Suppressor macrophage (primary cell): ENCODE results near the gene ITGA8.
"Not testable (repeated sequence)": the region's sequence is repeated elsewhere in the genome, so short reads cannot be mapped to it uniquely, and the experiment has no call there.

Source experiments
- DNase-seq, 4 experiments: peaks; one replicate each; pipeline ENCODE4 v3.0.0-alpha.2; 2020 to 2022

ITGA8 gene

DNA sequence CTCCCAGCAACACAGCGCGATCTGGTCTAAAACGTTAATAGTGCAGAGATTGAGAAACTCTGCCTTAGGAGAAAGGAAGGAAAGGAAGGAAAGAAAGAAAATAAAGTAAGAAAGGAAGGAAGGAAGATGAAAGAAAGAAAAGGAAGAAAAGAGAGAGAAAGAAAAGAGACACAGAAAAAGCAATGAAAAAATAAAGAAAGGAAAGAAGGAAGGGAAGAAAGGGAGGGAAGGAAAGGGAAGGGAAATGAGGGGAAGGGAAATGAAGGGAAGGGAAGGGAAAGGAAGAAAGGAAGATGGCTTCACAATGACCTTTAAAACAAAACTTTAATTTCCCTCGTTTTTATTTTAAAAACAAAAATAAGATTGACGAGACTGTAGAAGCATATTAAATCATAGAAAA, 173.1 kb downstream of the ITGA8 start:
- no peak for DNase-seq

DNA sequence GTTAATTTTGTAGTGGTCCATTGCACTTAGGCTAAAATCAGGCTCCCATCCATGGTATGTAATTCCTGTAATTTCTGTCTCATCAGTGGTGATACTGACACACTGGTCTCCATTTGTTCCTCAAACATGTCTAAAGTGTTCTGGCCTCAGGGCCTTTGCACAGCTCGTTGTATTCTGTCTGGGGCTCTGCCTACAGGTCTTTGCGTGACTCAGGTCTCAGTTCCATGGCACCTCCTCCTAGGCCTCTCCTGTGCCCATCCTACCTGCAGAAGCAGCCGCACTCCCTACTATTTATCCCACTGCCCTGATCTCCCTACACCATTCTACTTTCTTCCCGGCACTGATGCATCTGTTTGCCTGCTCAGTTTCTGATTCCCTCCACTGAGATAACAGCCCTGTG, 173.8 kb downstream of the ITGA8 start:
- DNase-seq: no peak

- no peak for DNase-seq
Observed at GRCh38 chr10:15545266-15545665, 174.5 kb downstream of the ITGA8 start.

- DNase-seq: no peak
Observed at GRCh38 chr10:15543994-15544393, 175.7 kb downstream of the ITGA8 start.

DNA sequence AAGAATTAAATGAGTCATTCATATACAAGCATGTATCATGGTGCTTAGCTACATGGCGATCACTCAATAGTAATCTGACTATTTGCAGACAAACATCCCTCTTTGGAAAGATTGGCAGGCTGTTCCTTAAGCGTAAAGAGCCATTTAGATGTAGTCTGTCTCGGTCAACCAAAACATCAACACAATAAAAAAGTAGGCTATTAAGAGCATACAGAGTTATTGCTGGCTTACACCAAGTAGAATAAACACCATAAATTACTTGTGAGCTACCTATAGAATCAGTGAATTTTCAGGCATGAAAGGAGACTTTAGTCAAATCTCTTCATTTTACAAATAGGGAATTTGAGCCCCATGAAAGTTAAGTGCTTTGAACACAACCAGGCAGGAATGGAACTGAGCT, 176.9 kb downstream of the ITGA8 start:
- DNase-seq: no peak

GRCh38 chr10:15541376-15541775, 178.3 kb downstream of the ITGA8 start:
- no peak for DNase-seq

- DNase-seq: no peak
Observed at GRCh38 chr10:15540727-15541126, 179.0 kb downstream of the ITGA8 start.

GRCh38 chr10:15539262-15539661, 180.5 kb downstream of the ITGA8 start:
- DNase-seq: no peak

DNA sequence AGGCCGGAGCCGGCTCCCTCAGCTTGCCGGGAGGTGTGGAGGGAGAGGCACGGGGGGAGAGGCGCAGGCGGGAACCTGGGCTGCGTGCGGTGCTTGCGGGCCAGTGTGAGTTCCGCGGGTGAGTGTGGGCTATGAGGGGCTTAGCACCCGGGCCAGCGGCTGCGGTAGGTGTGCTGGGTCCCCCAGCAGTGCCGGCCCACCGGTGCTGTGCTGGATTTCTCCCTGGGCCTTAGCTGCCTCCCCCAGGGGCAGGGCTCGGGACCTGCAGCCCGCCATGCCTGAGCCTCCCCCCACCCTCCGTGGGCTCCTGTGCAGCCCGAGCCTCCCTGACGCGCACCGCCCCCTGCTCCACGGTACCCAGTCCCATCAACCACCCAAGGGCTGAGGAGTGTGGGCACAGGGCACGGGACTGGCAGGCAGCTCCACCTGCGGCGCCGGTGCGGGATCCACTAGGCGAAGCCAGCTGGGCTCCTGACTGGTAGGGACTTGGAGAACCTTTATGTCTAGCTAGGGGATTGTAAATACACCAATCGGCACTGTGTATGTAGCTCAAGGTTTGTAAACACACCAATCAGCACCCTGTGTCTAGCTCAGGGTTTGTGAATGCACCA, 184.7 kb downstream of the ITGA8 start:
- not testable (repeated sequence) for DNase-seq

DNA sequence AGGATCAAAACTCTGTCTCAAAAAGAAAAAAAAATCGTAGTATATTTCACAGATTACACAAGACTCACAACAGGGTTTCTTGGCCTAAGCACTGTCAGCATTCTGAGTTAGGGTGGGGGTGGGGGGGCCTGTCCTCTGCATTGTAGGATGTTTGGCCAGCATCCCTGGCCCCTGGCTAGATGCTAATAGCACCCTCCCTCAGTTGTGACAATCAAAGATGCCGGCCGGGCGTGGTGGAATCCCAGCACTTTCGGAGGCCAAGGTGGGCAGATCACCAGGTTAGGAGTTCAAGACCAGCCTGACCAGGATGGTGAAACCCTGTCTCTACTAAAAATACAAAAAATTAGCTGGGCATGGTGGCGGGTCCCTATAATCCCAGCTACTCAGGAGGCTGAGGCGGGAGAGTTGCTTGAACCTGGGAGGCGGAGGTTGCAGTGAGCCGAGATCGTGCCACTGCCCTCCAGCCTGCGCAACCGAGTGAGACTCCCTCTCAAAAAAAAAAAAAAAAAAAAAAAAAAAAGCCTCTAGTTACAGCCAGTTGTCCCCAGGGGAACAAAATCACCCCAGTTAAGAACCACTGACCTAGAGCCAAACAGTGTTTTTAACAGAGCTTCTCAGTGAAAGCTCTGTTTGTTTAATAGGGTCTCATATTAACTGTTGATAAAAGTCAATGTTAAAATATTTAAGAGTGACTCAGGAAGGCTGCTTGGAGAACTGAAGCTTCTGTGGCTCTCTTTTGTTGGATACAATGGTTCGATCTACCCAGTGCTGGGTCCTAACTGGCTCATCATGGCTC, 187.6 kb downstream of the ITGA8 start:
- DNase-seq: no peak

DNA sequence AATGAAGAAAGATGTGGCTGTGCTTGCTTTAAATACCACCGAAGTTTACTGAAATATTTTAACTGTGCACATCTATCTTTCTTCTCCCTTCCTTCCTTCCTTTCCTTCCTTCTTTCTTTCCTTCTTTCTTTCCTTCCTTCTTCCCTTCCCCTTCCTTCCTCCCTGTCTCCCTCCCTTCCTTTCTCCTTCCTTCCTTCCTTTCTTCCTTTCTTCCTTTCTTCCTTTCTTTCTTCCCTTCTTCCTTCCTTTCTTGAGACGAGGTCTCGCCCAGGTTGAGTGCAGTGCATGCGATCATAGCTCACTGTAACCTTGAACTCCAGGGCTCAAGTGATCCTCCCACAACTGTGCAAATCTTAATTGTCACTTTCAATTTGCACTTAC, 190.9 kb downstream of the ITGA8 start:
- DNase-seq: no peak

DNA sequence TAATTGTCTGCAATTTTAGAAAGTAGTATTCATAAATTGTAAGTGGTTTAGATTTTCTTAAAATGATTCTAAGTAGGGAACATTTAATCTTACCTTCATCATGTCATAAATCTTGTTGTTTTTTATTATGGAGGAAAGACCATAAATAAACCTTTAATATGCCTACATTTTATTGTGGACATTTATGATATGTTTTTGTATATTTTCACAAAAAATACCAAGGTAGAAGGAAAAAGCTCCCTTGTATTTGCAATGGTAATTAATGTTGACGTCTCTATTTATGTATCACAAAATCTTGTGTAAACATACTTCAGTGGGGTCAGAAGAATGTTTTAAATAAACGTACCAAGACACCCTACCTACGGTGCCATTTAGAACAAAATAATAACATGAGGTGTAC, 193.0 kb downstream of the ITGA8 start:
- no peak for DNase-seq

GRCh38 chr10:15521328-15521903, 198.3 kb downstream of the ITGA8 start:
- no peak for DNase-seq

DNA sequence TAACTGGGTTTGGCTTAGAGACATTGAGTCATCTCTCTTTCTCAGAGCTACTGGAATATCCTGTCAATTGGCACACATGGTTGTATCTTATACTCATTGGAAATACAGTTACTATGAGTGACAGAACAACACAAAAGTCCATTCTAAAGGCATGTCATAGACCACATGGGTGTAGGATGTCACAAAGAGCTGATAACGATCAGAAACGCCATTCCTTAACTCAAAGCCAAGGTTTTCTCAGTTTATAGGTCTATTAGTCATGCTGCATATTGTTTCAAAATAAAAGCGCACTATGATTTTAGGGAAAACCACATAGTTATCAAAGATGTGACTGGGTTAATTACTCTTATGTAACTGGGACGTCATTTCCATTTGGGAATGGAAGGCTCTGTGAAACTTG, 201.5 kb downstream of the ITGA8 start:
- no peak for DNase-seq

DNA sequence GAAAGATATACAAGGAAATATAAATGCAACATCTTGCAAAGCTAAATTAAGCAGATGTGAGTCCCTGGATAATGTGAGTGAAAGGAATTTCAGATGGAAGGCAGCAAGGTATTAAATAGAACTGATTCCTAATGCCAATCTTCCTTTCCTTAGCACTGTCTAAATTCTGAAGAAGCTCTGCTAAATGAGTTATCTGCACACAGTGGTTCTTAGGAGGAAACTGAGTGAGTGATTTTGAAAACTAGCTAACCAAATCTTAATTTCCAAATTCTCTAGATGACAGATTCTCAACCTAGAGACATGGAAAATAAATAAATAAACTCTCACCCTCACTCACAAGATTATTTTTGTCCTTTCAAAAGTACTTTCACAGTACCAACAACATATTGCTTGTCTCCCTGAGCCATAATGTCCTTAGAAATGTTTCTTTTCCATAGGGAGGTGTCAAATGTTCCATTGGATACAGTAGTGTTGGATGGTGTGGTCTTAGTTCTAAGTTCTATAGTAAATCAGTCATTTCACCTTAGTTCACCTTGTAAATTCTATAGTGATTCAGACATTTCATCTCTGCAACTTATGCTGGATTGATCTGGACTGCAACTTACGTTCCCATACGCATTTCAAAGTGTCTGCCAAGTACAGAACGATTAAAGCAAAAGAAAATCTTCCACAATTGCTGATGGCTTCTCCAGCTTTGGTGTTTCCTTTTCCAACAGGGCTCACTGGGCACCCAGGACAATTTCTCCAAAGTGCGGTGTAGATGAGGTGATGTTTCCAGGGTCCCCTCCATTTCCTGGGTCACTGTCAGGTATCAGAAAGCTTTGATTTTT, 203.3 kb downstream of the ITGA8 start:
- no peak for DNase-seq

DNA sequence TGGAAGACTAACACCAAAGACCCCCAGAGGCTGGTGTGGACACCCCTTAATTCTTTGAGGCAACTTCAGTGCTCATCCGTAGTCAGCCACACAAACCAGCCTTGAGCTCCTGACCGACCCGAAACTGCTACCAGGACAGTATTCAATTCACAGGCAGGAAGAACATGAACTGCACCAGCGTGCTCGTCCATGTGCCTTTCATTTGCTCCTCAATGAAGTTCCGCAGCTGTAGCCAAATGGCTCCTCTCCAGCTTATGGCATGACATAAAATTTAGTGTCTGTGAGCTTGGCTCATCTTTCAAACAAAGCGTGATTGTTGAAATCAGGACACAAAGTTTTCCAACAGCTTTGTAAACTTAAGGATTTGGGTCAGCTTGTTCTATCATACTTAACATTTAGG, 204.5 kb downstream of the ITGA8 start:
- DNase-seq: no peak

GRCh38 chr10:15510963-15511362, 208.8 kb downstream of the ITGA8 start:
- no peak for DNase-seq

DNA sequence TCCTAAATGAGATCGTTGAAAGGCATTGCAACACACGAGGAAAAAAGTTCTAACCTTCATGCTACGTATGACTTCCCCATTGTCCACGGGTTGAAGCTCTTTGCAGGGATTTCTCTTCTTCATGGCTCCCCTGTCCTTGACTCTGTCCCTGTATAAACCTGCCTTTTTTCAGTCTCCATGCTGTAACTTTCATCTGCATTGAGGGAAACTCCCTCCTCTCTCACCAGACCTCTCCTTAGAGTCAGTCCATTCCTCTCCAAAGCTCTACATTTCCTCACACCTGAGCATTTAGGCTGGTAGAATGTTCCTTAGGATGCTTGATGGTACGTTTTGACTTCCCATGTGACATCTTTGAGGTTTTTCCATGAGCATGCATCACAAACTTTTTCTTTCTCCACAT, 214.4 kb downstream of the ITGA8 start:
- DNase-seq: no peak

DNA sequence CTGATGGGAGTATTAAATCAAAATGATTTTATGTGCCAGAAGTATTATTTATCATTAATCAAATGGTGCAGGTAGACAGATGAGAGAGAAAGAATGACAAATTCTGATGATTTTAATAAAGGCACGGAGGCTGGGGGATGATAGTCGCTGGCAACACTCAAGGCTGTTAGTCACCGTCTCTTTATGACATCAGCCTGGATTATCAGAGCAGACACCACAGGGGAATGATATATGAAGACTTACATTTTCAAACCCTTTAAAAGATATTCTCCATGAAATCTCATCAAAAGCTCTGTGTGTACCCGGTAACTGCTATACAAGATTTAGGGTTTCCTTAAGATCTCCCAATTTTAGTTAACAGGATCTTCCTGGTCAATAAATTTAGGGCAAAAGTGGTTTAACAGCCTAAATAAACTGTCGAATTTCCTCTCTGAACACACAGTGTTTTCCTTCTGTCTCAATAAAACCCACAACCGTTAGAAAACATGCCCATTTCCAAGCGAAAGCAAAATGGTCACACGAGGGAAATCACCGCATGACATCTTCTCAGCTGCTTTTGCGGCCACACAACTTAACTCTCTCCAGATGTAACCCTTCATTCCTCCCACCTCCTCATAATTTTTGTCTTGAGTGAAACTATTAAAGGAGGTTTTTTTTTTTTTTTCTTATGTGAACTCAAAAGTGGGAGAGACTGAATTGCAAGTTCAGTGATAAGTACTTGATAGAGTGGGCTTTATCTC, 215.5 kb downstream of the ITGA8 start:
- DNase-seq: no peak

GRCh38 chr10:15494850-15495506, 224.7 kb downstream of the ITGA8 start:
- no peak for DNase-seq

GRCh38 chr10:15491856-15492642, 227.7 kb downstream of the ITGA8 start:
- DNase-seq: no peak
